ENCODE results near the gene TBC1D10A.

DNA sequence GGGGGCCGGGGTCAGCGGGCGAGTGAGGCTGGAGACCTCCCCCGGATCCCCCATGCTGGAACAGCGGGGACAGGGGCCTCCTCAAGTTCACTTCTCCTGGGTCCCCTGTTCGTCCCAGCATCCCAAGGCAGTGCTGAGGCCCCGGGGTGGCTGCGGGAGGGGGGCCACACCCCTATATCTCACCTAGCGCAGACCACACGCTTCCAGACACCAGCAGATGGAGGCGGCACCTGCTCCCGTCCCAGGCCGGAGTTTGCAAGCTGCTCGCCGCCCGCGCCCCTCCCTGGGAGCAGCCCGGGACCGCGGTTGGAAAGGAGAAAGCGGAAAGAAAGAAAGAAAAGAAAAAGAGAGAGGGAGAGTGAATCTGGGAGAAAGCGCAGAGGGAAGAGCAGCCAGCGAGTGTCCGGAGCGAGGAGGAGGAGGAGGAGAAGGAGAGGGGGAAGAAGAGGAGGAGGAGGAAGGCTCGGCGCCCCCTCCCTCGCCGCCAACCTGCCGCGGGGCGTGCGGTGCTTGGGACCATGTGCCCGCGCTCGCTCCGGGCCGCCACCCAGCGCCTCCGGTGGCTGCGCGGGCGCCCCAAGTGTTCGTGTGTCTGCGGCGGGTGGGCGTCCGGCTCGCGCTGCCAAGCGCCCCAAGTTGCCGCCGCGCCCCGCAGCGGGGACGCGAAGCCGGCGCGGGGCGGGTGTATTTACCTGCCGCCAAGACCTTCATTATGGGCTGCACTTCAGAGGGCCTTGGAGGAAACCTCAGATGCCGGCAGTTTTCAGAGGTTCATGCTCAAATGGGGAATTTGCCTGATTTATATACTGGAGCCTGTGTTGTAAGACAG is 80.5 kb downstream of the TBC1D10A start, which contains the start of gene LIF:
- TF ChIP-seq EZH2 (IDR thresholded peaks at IDR 0.05) (peak; percentile 56), POLR2AphosphoS5 (IDR thresholded peaks at IDR 0.05; ENCODE audit: borderline replicate concordance, low read depth, low read length) (no peak), FOXP2 (optimal IDR thresholded peaks at IDR 0.05; ENCODE audit: control extremely low read depth, extremely low read length, insufficient read depth) (no peak)
